Measurements from ENCODE around the gene SLC38A1. TPM values are rescaled to one million over a fixed set of nuclear protein-coding genes. Genes with fewer than 3 reads are reported as not detected.
"Not testable (repeated sequence)": the region's sequence is repeated elsewhere in the genome, so short reads cannot be mapped to it uniquely, and the experiment has no call there.

The SLC38A1 gene
- total RNA-seq, 1 donor from 2014 or later = 171 TPM

- intact Hi-C loops (cut with micrococcal nuclease) = loop anchor here (1.0 to 5.0 kb wide), 5 partner anchors 45 to 952 kb away; no protein-coding TSS in a partner anchor
Measured at GRCh38 chr12:46265734-46266133, 3.1 kb downstream of the SLC38A1 start.

GRCh38 chr12:46265102-46265501 is 3.7 kb downstream of the SLC38A1 start:
- intact Hi-C loops (cut with micrococcal nuclease) = loop anchor here (5.0 kb wide), 3 partner anchors 192 to 952 kb away; no protein-coding TSS in a partner anchor

DNA sequence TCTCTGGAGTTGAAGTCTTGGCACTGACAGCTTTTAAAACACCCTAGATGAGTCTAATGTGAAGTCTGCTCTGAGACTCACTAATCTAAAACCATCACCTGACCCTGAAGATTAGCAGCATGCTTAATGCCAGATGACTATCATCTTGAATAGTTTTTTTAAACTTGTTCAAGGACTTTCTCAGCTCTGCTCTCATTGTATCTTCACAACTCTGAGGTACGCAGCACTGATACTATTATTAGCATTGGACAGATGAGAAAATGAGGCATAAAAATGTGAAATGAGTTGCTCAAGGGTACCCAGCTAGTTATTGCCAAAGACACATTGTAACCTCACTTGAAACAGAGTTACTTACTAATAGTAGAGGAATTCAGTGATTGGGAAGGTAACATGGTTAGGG is 4.8 kb downstream of the SLC38A1 start:
- intact Hi-C loops (cut with micrococcal nuclease) = no loop called here

DNA sequence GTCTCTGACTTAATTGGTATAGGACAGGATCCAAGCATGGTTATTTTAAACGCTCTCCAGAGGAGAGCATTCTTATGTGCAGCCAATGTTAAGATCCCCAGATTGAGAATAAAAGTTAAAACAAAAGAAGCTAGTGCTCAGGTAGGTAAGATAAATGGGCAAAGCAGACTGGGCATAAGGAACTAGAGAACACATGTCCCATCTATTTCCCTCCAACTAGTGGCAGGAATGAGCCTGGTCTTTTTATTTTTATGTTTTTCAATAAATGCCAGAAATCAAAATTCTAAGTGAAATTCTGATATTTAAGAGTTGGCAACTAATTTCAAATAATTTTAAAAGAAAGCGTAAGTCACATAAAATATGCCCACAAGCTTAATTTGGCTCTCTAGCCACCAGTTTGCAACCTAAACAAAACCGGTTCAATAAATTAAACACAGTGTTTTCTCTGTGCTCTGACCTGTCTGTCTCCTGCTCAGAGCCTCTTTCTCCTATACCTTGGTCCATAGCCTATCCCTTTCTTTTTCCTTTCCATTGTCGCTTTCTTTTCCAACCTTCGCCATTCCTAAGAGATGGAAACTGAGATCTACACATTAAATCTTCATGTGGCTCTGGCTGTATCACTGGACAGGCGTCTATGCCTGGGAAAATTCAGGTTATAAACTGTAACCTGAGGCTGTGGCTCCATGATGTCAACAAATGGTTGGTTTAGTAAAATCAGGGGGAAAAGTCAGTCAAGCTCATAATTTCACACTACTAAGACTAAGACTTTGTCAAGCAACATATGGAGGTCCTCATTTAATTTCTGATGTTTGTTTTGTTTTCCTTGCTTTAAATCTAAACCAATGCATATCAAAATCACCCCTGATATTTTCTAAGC is 5.5 kb downstream of the SLC38A1 start:
- intact Hi-C loops (cut with micrococcal nuclease) = no loop called here

GRCh38 chr12:46261646-46262045 is 7.2 kb downstream of the SLC38A1 start:
- intact Hi-C loops (cut with micrococcal nuclease) = no loop called here

GRCh38 chr12:46260913-46261476 is 7.8 kb downstream of the SLC38A1 start:
- intact Hi-C loops (cut with micrococcal nuclease) = no loop called here

DNA sequence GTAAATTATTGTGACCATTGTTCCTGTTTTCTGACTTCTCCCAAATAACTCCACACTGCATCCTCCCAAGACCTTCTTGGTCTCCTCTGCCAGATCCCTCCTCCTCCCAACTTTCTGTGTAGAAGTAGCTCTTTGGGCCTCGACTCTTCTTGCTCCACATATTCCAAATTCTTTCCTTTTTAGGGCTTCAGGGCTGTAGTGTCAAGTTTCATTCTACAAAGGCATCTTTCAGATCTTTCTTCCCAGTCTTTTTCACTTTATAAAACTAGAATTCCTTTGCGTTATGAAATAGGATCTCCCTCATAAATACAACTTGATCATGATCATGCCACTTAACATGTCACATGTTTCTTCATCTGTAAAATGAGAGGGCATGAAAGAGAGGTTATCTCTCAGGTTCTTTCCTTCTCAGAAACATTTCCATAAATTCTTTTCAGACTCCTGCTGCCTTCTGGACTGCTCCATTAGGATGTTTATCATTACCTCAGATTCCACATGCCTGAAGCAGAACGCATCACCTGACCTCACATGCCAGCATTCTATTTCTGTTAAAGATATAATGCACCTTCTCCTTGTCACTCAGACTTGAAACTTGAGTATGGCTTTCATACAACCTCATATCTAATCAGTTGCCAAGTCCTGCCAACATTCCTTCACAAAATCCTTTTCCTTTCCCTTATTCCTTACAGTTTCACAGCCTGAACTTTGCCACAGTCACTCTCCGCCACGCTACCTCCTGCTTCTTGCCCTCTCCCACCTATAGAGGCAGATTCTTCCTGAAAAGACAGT is 8.5 kb downstream of the SLC38A1 start:
- intact Hi-C loops (cut with micrococcal nuclease) = no loop called here

DNA sequence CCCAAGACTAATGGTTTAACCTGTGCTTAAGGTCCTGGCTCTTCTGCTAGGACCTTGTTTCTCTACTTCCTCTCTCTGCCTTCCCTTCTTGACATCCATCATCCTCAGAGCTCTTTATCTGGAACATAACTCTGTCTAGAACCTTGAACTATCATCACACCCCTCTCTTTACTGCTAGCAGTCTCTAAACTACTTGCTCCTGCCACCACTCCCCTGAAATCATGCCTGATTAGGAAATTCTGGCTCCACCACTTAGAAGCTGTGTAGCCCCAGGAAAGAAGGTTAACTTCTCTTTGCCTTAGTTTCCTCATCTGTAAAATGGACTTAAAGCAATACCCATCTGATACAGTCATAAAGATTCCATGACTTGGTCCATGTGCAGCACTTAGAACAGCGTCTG is 9.1 kb downstream of the SLC38A1 start:
- intact Hi-C loops (cut with micrococcal nuclease) = no loop called here

GRCh38 chr12:46259071-46259470 is 9.8 kb downstream of the SLC38A1 start:
- intact Hi-C loops (cut with micrococcal nuclease) = no loop called here

- intact Hi-C loops (cut with micrococcal nuclease) = no loop called here
Measured at GRCh38 chr12:46258129-46258528, 10.7 kb downstream of the SLC38A1 start.

GRCh38 chr12:46256942-46257341 is 11.9 kb downstream of the SLC38A1 start:
- intact Hi-C loops (cut with micrococcal nuclease) = no loop called here

- intact Hi-C loops (cut with micrococcal nuclease) = no loop called here
Measured at GRCh38 chr12:46253544-46254162, 15.2 kb downstream of the SLC38A1 start.

DNA sequence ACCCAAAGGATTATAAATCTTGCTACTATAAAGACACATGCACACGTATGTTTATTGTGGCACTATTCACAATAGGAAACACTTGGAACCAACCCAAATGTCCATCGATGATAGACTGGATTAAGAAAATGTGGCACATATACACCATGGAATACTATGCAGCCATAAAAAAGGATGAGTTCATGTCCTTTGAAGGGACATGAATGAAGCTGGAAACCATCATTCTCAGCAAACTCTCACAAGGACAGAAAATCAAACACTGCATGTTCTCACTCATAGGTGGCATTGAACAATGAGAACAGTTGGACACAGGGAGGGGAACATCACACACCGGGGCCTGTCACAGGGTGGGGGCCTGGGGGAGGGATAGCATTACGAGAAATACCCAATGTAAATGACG is 16.8 kb downstream of the SLC38A1 start:
- intact Hi-C loops (cut with micrococcal nuclease) = not testable (repeated sequence)

DNA sequence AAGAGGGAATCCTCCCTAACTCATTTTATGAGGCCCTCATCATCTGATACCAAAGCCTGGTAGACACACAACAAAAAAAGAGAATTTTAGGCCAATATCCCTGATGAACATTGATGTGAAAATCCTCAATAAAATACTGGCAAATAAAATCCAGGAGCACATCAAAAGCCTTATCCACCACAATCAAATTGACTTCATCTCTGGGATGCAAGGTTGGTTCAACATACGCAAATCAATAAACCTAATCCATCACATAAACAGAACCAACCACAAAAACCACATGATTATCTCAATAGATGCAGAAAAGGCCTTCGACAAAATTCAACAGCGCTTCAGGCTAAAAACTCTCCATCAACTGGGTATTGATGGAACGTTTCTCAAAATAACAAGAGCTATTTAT is 18.9 kb downstream of the SLC38A1 start:
- intact Hi-C loops (cut with micrococcal nuclease) = not testable (repeated sequence)

DNA sequence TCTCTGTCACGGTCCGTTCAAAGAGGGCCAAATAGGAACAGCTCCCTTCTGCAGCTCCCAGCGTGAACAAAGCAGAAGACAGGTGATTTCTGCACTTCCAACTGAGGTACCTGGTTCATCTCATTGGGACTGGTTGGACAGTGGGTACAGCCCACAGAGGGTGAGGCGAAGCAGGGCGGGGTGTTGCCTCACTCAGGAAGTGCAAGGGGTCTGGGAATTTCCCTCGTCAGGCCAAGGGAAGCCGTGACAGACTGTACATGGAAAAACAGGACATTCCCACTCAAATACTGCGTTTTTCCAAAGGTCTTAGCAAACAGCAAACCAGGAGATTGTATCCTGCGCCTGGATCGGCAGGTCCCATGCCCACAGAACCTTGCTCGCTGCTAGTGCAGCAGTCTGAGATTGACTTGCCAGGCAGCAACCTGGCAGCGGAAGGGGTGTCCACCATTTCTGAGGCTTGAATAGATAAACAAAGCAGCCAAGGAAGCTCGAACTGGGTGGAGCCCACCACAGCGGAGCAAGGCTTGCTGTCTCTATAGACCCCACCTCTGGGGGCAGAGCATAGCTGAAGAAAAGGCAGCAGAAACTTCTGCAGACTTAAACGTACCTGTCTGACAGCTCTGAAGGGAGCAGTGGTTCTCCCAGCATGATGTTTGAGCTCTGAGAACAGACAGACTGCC is 22.7 kb downstream of the SLC38A1 start:
- intact Hi-C loops (cut with micrococcal nuclease) = no loop called here

- intact Hi-C loops (cut with micrococcal nuclease) = no loop called here
Measured at GRCh38 chr12:46244997-46245396, 23.8 kb downstream of the SLC38A1 start.

- intact Hi-C loops (cut with micrococcal nuclease) = no loop called here
Measured at GRCh38 chr12:46244273-46244915, 24.4 kb downstream of the SLC38A1 start.

DNA sequence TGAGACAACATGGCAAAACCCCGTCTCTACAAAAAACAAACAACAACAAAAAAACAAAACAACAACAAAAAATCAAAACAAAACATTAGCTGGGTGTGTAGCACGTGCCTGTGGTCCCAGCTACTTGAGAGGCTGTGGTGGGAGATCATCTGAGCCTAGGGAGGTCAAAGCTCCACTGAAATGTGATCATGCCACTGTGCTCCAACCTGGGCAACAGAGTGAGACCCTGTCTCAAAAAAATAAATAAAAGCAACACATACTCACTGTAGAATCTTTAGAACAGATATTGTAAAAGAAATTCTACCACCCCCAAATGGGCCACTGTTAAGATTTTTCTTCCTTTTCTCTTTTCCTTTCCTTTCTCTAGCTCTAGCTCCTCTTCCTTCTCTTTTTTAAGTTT is 26.3 kb downstream of the SLC38A1 start:
- intact Hi-C loops (cut with micrococcal nuclease) = no loop called here

DNA sequence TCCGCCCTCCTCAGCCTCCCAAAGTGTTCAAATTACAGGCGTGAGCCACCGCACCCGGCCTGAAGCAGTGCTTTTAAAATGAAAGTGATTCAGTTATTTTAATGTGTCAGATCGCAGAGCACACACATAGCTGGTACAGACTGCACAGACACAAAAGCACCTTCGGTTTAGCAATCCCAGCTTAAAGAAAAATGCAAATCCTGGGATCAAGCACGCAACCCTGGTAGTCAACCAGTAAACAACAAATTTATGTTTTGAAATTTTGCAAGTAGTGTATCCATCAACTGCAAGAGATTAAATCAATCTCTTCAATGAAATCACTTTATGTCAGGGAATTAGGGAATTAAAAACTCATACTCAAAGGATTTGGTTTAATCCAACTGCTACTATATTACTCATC is 28.4 kb downstream of the SLC38A1 start:
- intact Hi-C loops (cut with micrococcal nuclease) = no loop called here

GRCh38 chr12:46238821-46239220 is 30.0 kb downstream of the SLC38A1 start:
- intact Hi-C loops (cut with micrococcal nuclease) = loop anchor here (2.0 kb wide), 1 partner anchor 18 kb away; no protein-coding TSS in a partner anchor

Data from T-helper 2 cell treated with Interferon-gamma antibody and Interleukin-4, amounts not matched to agents 100 ng/mL and 5 ng/mL, for 36 hours (primary cell).